ENCODE results near the gene RWDD3.

The RWDD3 gene, protein sequence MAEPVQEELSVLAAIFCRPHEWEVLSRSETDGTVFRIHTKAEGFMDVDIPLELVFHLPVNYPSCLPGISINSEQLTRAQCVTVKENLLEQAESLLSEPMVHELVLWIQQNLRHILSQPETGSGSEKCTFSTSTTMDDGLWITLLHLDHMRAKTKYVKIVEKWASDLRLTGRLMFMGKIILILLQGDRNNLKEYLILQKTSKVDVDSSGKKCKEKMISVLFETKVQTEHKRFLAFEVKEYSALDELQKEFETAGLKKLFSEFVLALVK

DNA sequence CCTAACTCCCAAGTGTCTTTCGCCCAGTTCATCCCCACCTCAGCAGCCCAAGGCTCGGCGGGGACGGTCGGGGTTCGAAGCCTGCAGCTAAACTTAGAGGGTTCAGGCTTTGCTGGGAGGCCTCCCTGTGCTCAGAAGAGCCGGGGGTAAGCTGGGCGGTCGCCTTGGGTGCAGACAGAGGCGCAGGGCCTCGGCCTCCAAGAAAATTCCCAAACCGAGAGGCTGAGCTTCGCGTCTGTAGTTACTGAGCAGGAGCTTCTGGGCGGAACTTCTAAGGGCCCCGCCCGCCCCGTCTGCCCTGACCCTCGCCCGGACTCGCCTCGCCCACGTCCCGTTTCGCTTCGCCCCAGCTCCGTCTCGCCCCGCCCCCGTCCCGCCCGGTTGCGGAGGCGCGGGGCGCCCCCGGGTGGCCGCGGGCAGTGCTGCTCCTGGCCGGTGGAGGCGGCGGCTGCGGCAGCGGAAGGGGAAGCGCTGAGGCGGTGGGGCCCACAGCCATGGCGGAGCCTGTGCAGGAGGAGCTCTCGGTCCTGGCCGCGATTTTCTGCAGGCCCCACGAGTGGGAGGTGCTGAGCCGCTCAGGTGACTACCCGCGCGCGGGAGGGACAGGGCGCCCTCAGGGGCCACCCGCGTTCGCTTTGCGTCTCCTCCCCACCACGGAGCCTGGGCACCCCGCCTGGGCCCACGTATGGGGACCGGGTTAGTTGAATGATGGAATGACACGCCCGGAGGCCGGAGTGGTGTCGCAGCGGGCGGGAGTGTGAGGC is at the start of gene RWDD3:
RWDD3 (plus strand) TSS at position 474 of the 764 bp plus-strand sequence; CDS start at position 495, 21 bp downstream.
- DNase-seq = peak; percentile 8

DNA sequence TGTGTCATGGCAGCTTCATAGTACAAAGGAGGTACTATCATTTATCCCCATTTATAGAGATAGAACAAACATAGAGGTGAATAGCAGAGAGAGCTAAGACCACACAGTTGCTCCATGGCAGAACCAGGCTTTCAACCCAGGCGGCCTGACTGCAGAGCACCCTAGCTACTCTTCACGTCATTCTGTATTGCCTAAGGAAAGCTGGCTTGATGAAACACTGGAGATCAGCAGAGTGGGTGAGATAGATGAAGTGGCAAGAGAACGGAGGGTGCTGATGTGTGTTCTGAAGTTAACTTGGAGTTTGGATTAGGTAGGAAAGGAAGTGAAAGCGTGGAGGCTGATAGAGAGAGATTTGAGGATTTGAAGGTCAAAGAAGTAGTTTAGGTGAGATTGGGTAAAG is 47.9 kb upstream of the RWDD3 start:
- no peak for DNase-seq

DNA sequence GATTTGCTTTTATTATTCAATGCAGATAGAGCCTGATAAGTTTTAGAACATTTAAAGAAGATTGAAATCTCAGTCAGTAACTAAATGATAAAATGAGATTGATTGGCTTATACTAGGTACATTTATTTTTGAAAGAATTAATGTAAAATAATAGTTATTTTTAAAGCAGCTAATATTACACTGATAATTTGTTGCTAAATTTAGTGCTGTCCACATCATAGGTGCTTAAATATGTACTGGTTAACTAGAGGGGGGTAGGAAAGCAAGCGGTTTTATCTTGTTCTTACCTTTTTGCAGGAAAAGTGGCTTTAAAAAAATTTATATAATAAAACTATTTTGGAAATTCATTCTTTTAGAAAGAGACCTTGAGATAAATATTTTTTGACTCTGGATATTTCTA is 40.4 kb upstream of the RWDD3 start:
- no peak for DNase-seq

DNA sequence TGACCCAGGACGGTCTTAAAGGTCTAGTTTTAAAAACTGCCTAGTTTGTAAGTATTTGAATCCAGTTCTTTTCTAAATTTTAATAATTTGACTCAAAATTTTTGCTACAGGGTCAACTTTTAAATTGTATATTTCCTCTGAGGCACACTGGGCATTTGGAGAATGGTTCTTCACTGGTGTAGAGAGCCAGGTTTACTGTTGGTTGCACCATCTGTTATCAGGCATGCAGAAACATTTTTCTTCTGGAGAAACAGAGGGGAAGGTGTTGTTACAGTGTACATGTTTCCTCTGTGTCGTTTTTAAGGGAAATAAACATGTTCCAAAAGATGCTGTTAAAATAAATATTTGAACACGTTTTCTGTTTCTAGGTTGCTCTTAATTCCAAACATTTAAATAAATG is 39.0 kb upstream of the RWDD3 start:
- DNase-seq = no peak

DNA sequence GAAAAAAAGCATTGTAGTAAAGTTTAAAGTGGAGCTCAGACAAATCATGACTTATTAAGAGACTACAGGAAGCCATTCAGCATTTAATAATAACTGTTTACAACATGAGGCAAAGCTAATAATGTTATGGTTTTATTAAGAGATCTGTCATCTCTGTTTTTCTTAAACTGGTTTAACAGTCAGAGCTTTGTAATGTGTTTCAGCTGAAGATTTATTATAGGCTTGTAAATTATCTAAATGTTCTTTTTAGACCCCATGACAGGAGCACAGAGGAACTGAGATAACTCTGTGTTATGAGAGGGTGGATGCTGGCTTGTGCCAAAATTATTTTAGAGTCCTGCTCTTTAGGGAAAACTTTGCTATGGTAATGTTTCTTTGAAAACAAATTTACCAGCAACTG is 38.0 kb upstream of the RWDD3 start:
- DNase-seq = no peak

DNA sequence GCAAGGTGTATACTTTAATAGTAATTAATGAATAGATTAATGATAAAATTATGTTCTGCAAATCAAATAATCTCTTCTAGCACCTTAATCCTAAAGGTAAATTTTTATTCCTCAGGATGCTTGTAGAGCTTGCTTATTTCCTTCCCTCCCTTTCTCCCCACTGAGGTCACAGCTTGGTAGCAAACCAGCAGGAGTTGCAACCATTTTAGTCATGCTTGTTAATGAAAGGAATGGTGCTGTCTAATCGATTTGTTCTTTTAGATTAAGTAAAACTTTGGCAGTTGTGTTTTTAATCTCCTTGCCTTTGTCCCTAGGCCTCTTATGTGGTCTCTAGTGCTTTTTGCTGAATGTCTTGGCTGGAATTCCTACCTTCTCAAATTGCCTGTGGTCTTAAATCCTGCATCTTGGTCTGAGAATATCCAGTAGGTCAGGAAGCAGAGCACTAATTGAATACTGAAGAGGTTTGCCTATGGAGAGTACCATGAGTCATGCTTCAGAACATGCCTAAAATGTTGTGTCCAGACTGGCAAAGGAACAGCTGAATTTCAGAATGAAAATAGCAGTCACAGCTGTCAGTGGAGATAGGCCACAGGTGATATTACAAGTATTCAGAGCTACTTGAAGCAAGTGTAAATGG is 36.3 kb upstream of the RWDD3 start:
- peak; percentile 9 for DNase-seq

DNA sequence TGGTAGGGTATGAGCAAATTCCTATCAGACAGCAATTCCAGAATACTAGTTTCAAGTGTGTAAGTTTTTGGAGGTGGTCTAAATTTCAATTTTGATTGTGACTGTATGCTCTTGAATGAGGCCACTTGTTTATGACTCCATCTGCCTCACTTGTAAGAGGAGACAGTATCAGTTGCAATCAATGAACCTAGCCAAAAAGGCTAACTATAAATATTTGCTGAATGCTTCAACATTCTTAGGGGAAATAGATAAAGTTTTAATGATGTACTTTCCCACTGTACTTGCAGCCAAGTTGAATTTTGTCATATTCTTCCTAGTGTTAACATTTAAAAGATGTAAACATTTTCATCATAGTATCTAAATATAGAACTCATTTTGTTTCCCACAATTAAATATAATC is 32.1 kb upstream of the RWDD3 start:
- no peak for DNase-seq

DNA sequence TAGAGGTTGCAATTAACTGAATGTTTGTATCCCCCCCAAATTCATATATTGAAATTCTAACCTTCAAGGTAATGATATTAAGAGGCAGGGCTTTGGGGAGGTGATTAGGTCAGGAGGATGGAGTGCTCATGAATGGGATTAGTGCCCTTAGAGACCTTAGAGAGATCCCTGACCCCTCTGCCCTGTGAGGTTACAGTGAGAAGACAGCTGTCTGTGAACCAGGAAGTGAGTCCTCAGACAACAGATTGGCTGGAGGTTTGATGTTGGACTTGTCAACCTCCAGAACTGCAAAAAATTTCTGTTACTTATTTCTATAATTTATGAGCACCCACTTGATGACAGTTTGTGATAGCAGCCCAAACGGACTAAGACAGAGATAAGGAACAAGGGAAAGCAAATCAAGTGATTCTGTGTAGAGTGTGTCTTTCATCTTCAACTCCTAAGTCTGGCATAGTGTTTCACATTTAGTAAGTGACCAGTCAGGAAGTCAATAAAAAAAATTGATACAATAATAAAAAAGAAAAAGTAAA is 30.0 kb upstream of the RWDD3 start:
- DNase-seq = no peak

DNA sequence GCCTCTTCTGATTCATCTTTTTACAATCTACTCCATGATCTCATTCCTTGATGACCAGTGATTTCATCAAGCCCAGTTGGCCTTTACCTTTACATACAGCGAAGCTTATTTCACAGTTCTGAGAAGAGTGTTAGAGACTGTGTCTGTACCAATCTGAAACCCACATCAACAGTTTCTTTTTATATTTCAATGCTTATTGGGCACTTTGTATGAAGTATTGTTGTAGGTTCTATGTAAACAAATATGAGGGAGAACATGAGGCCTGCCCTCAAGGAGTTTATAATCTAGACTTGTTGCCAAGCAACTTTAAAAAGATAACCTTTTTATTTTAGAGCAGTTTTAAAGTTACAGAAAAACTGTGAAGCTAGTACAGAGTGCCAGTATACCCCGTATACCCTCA is 27.5 kb upstream of the RWDD3 start:
- DNase-seq = no peak

DNA sequence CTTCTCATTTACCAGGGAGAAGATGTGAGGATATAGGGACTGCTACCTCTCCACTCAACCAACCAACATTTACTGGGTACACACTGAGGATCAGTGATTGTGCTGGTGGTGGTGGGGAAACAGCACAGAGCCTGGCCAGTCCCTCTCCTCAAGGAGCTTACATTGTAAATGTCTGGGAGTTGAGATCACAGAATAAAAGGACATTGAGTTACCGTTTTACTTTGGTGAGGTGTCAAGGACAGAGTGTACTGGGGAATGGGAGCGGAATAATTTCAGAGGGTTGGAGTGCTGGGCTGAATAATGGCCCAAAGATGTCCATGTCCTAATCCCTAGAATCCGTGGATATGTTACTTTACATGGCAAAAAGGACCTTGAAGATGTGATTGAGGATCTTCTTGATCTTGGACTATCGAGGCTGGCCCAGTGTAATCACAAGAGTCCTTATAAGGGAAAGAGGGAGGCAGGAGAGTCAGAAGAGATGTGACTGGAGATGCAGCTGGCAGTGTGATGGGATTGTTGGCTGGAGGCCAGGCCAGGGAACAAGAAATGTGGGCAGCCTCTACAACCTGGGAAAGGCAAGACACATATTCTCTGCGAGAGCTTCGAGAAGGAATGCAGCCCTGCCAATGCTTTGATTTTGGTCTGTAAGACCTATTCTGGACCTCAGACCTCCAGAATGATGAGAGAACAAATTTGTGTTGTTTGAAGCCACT is 26.6 kb upstream of the RWDD3 start:
- no peak for DNase-seq

DNA sequence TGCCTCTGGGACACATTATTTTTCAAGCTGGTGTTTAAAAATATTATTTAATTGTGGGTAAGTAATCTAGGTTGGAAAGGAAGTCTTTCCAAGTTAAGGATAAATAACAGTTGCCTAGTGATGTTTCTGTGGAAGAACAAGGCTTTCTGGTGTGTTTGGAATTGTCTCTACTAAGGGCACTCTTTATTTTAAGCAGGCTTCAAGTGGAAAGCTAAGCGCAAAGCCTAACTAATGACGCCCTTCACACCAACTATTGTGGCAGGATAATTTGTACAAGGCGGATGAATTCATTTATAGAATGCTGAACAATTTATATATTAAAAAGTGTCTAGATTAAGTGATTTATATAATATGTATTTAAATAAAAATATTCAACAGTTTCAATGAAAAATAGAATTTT is 25.1 kb upstream of the RWDD3 start:
- DNase-seq = no peak

DNA sequence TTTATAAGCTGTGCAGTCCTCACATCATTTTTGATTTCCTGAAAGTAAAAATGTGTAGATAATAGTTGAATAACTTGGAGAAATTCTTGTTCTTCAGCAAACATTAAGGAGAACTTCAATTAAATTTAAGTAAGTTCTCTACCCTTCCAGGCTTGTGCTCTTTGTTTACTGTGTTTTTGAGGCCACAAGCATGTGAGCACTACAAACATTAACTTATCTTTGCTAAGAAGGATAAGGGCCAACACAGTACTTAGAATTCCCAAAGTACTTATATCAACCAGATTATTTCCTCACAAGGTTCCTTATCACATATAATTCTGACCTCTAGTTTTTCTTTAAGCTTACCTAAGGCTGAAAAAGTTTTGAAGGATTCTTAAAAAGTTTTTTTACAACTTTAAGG is 24.7 kb upstream of the RWDD3 start:
- DNase-seq = no peak

DNA sequence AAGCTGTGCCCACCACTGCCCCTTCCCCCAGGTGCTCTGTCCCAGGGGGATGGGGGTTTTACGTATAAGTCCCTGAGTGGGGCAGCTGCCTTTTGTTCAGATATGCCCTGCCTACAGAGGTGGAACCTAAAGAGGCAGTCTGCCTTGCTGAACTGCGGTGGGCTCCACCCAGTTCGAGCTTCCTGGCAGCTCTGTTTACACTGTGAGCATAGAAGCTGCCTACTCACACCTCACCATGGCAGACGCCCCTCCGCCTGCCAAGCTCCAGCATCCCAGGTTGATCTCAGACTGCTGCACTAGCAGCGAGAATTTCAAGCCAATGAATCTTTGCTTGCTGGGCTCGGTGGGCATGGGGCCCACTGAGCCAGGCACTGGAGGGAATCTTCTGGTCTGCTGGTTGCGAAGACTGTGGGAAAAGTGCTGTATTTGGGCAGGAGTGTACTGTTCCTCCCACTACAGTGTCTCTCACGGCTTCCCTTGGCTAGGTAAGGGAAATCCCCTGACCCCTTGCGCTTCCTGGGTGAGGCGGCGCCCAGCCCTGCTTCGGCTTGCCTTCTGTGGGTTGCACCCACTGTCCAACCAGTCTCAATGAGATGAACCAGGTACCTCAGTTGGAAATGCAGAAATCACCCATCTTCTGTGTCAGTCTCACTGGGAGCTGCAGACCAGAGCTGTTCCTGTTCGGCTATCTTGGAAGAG is 17.6 kb upstream of the RWDD3 start:
- DNase-seq = no peak

DNA sequence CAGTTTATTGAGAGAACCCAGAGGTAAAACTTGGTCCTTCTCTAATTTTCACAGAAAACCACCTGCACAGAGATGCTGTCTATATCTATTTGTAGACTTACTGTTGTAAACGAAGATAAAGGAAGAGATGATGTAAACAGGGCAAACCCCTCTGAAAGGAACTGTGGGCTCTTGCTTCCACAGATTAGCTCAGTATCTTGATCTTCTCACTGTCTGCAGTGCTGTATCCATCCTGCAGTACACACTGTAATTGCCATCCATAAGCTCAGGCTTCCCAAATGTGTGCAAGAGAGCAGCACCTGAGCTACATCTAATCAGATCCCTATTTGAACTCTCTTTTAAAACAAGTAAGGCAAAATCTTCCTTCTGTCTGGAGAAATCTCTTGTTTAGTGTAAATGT is 16.6 kb upstream of the RWDD3 start:
- DNase-seq = no peak

DNA sequence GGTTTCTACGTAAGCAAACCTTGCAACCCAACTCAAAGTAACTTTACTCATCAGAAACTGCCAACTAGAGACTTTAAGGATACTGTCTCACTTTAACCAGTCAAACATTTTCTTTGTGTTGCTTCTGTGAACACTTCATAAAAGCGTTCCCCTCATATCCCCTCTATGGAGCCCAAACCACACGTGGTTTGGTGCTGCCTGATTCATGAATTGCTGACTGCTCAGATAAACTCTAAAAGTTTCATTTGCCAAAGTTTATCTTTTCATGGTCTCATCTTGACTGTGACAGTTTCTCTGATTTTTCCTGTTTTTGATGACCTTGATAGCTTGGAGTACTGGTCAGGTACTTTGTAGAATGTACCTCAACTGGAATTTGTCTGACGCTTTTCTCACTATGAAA is 14.6 kb upstream of the RWDD3 start:
- no peak for DNase-seq

DNA sequence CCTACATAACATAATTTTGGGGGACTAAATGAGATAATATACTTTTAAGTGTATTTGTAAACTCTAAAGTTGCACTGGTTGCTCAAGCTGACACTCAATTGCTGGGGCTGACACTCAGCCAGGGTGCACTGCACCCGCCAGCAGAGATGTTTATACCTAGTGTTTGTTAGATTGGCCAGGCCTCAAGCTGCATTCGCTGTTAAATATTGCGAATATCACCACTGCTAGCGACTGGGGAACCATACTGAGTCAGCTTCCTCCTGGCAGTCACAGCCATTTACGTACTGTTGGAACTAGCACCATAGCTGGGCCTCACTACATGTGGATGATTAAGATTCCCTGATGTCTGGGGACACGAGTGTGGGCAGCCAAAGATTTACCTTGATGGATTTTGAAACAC is 12.7 kb upstream of the RWDD3 start:
- no peak for DNase-seq

DNA sequence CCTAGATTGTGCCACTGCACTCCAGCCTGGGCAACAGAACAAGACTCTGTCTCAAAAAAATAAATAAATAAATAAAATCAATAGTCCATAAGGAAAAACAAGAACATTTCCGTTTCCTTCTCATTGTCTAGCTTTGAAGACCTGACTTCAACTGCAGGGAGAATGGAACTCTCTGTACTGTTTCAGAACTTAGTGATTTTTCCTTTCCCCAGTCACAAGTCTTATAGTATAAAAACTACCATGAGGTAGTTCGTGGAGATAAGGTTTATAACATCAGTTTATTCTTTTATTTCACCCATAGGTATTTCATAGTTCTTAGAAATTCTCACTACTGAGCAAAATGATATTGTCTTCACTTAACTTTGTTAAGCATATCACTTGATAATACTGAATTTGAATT is 11.4 kb upstream of the RWDD3 start:
- no peak for DNase-seq

DNA sequence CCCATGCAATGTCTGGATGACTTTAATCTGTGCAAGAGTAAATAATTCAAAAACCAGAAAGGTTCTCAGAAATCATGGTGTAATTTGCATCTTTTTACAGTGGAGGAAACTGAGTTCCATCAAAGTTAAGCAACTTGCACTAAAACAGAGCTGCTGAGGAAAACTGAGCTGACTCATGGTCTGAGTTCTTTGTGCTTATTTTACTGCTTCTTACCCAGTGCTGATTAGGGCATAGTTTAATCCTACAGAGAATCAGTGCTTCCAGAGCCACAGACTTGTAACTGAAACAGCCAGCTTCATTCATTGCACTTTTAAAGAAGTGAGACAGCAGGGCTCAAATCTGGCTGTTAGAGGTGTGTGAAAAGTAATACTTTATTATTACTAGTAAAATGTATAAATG is 10.9 kb upstream of the RWDD3 start:
- DNase-seq = no peak

DNA sequence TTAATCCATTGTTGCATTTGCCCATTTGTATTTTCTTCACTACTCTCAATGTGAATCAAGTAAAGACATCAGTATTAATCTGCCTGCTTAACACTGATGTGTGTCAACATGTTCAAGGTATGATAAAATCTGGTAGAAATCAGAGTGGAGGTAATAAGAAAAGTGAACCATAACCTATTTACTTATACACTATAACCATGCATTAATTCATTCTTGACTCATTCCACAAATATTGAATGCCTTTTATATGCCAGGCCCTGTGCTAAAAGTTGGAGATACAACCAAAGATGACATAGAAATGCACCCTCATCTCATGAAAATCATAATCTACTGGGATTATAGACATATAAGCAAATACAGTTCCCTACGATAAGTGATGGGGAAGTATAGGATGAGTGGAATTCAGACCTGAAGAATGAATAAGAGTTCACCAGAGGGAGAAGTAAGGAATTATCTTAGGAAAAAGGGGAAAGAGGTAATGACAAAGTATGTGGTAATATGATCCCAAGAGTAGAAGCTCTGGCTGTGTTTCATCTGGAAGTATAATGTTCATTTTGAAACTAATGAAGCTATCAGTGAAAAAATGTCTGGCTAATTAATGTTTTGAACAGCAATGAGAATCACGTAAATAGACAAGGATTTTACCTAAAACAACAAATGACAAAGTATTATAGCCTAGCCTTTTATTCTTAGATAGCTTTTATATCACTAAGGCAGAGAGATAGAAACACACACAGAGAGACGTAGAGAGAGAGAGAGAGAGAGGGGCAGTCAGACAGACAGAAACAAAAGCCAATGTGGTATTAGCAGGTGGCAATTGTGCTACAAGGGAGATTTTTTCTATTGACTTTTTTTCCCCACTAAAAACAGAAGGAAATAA is 7.0 kb upstream of the RWDD3 start:
- DNase-seq = no peak

DNA sequence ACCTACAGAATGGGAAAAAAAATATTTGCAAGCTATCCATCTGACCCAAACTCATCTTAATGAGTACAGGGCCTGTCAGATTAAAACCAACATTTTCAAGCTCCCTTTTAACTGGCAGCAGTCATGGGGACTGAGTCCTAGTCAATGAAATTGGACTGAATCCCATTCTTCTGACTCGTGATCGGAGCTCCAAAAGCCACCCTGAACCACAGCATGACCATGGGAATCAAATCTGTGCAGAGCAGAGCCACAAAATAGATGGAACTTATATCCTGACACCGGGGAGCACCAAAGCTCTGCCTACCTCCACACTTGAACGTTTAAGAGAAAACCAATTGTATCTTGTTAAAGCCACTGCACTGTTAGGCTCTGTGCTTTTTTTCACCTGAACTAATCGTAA is 5.0 kb upstream of the RWDD3 start:
- no peak for DNase-seq

DNA sequence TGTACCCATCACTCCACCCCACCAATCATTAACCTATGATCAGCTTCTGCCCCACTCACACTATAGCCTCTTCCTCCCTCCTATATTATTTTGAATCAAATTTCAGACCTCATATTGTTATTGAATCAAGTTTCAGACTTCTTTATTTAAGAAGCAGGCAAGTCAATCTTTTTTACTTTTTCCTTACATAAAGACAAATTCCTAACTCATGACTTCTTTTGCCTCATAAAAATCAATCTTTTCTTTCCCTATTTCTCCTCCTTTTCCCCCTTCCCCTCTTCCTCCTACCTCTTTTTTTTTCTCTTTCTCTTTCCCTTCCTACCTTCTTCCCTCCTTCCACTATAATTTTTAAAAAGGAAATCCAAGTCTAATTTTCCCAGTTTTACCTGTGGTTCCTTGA is 4.3 kb upstream of the RWDD3 start:
- DNase-seq = no peak

DNA sequence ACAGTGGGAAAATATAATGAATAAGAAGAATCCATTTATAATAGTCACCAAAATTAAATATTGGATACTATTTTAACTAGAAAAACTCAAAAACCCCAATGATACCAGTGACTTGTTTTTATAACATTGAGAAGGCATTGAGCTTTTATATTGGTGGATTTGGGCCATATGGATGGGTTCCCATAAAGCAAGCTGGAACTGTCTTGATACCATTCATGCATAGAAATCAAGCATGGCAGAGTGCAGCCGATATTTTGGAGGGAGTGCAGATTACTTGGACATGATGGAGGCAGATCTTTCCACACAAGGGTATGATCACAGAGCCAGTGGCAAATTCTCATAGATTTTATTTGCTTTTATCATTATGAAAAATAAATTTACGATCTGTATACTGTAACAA is 3.8 kb upstream of the RWDD3 start:
- DNase-seq = no peak

Measured in NCI-H187 treated with DMSO at 0.1 percent for 48 hours (cell line).